Neural crest cell (in vitro differentiated cells): ENCODE data around the gene CDK5RAP2. TPM values are rescaled to one million over a fixed set of nuclear protein-coding genes. Genes with fewer than 3 reads are reported as not detected.

Experiments used
- DNase-seq: peaks from one replicate; pipeline ENCODE4 v3.0.0; 2021; ENCODE audit warnings: low read depth, mixed read lengths, low spot score
- H3K27ac Mint-ChIP-seq: one replicate; pipeline ENCODE4 v1.8.0; 2021; ENCODE audit warnings: mild to moderate bottlenecking, mixed read lengths; ENCODE audit not compliant: unreplicated experiment
- H3K27me3 Mint-ChIP-seq: 2 replicates; pipeline ENCODE4 v1.8.0; 2021; ENCODE audit warnings: low read depth, mild to moderate bottlenecking, mixed read lengths
- H3K36me3 Mint-ChIP-seq: 2 replicates; pipeline ENCODE4 v1.8.0; 2021; ENCODE audit warnings: low read depth, mild to moderate bottlenecking, mixed read lengths
- H3K4me1 Mint-ChIP-seq: 2 replicates; pipeline ENCODE4 v1.8.0; 2021; ENCODE audit warnings: mixed read lengths
- H3K4me3 Mint-ChIP-seq: one replicate; pipeline ENCODE4 v1.8.0; 2021; ENCODE audit warnings: mild to moderate bottlenecking, mixed read lengths
- H3K9me3 Mint-ChIP-seq: 2 replicates; pipeline ENCODE4 v1.8.0; 2021; ENCODE audit warnings: mixed read lengths
- total RNA-seq: library from RNA; stranded (reverse); gene quantifications from 2 replicates; pipeline ENCODE4 v1.2.1, GENCODE V29; 2021
- TF ChIP-seq, protein P1 (sequence below): fragments of 200-600 bp; sonication (generic); conservative IDR thresholded peaks from 2 replicates; pipeline ENCODE4 v1.5.0; 2021; ENCODE audit warnings: antibody characterized with exemption, mild to moderate bottlenecking

CDK5RAP2 gene
- total RNA-seq, 1 donor from 2014 or later, result 116 TPM

DNA sequence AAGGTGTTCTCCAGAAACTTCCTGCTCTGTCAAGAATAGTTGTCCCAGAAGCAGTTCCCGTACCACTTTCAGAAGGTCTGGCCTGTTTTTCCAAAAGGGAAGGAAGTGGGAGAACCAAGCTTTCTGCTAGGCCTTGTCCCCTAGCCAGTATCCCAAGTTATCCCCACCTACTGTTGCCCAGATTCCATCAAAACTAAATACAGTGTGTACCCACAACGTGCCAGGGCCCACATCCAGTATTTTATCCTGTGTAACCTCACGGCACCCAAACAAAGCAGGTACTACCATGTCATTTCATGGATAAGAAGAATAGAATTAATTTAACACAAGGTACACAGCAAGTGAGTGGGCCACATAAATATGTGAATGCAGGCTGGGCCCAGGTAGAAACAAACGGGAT is 126.2 kb downstream of the CDK5RAP2 start:
- Mint-ChIP-seq H3K9me3 (no peaks in the 10 kb centered on the region), H3K36me3 (peaks cover 25% of the 10 kb centered on the region), H3K27ac (no peak overlapping the region), H3K4me1 (no peaks in the 10 kb centered on the region), H3K4me3 (no peak overlapping the region), H3K27me3 (no peaks in the 10 kb centered on the region)
- no peak for DNase-seq
- TF ChIP-seq, protein P1, sequence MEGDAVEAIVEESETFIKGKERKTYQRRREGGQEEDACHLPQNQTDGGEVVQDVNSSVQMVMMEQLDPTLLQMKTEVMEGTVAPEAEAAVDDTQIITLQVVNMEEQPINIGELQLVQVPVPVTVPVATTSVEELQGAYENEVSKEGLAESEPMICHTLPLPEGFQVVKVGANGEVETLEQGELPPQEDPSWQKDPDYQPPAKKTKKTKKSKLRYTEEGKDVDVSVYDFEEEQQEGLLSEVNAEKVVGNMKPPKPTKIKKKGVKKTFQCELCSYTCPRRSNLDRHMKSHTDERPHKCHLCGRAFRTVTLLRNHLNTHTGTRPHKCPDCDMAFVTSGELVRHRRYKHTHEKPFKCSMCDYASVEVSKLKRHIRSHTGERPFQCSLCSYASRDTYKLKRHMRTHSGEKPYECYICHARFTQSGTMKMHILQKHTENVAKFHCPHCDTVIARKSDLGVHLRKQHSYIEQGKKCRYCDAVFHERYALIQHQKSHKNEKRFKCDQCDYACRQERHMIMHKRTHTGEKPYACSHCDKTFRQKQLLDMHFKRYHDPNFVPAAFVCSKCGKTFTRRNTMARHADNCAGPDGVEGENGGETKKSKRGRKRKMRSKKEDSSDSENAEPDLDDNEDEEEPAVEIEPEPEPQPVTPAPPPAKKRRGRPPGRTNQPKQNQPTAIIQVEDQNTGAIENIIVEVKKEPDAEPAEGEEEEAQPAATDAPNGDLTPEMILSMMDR, result no peak

DNA sequence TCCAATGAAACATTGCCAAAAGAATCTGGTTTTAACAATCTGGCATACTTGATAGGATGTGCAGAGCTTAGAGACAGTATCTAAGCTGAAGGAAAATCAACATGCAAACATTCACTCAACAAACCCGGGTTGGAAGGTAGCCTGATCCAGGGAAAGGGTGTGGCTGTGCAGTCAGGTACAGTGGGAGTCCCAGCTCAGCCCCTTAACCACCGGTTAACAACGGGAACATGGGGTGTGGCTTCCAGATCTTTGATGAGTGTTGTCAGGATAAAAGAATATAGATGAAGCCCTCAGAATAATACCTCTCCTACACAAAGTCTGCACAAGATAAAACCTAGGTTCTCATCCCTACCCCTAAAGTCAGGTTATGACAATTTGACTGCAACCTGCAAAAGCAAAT is 127.3 kb downstream of the CDK5RAP2 start:
- Mint-ChIP-seq H3K36me3 (peaks cover 36% of the 10 kb centered on the region), H3K27me3 (no peaks in the 10 kb centered on the region), H3K9me3 (no peaks in the 10 kb centered on the region), H3K4me1 (no peaks in the 10 kb centered on the region), H3K4me3 (no peak overlapping the region), H3K27ac (no peak overlapping the region)
- TF ChIP-seq, protein P1, result no peak
- DNase-seq, result no peak

DNA sequence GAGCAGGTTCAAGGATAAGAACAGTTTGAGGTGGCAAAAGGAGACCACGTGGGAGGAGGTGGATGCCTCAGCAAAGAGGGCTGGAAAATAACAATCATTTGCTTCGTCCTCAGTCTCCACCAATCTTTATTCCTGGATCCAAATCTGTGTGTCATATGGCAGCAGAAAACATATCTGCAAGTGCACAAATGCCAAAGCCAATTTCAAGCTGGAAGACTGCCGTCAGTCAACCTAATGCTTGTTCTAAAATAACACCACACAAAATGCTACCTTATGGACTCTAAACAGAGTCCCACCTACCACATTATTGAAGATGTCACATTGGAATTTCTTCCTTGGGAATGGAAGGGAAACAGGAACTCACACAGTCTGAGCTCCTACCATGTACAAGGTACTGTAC is 129.1 kb downstream of the CDK5RAP2 start:
- Mint-ChIP-seq H3K27me3 (no peaks in the 10 kb centered on the region), H3K4me1 (peaks cover 5% of the 10 kb centered on the region), H3K27ac (no peak overlapping the region), H3K9me3 (no peaks in the 10 kb centered on the region), H3K36me3 (peaks cover 34% of the 10 kb centered on the region), H3K4me3 (no peak overlapping the region)
- DNase-seq, result no peak
- TF ChIP-seq, protein P1, result no peak

DNA sequence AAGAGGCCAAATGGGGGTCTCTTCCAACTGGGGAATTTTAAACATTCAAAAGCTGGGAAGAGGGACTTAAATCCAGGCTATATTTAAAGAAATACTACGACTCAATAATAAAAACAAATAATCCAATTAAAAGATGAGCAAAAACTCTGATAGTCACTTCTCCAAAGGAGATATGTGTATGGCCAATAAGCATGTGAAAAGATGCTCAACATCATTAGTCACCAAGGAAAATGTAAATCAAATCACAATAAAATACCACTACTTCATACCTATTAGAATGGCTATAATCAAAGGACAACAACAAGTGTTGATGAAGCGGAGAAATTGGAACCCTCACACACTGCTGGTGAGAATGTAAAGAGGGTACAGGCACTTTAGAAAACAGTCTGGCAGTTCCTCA is 130.4 kb downstream of the CDK5RAP2 start:
- H3K9me3 Mint-ChIP-seq, result no peaks in the 10 kb centered on the region
- H3K4me3 Mint-ChIP-seq, result no peak overlapping the region
- H3K27me3 Mint-ChIP-seq, result no peaks in the 10 kb centered on the region
- TF ChIP-seq, protein P1, result no peak
- DNase-seq, result no peak
- H3K27ac Mint-ChIP-seq, result no peak overlapping the region
- peaks cover 5% of the 10 kb centered on the region for H3K4me1 Mint-ChIP-seq
- peaks cover 26% of the 10 kb centered on the region for H3K36me3 Mint-ChIP-seq

DNA sequence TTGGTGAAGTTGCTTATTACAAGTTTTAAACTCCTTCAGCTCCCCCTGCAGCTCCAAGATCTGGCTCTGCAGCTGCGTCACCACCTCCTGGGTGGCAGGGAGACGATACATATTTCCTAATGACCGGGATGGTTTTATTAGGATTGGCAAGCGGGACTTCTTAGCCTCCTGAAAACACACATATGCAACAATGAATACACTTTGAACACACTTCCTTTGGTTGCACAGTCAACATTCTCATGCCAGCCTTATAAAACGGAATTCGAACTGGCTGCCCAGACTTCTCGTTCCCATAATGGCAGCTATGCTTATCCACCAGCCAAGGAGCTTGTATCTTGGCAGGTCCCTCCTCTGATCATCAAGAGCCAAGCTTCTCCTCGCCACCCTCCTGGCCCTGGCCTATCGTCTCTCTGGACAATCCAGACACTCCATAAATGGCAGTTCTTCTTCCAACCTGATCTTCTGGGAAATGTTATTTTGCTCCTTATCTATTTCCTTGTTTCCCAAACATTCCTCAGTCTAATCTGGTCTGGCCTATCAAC is 131.9 kb downstream of the CDK5RAP2 start:
- DNase-seq, result no peak
- peaks cover 25% of the 10 kb centered on the region for H3K36me3 Mint-ChIP-seq
- TF ChIP-seq, protein P1, result no peak
- peaks cover 5% of the 10 kb centered on the region for H3K4me1 Mint-ChIP-seq
- no peak overlapping the region for H3K27ac Mint-ChIP-seq
- no peaks in the 10 kb centered on the region for H3K27me3 Mint-ChIP-seq
- H3K4me3 Mint-ChIP-seq, result no peak overlapping the region
- H3K9me3 Mint-ChIP-seq, result no peaks in the 10 kb centered on the region

DNA sequence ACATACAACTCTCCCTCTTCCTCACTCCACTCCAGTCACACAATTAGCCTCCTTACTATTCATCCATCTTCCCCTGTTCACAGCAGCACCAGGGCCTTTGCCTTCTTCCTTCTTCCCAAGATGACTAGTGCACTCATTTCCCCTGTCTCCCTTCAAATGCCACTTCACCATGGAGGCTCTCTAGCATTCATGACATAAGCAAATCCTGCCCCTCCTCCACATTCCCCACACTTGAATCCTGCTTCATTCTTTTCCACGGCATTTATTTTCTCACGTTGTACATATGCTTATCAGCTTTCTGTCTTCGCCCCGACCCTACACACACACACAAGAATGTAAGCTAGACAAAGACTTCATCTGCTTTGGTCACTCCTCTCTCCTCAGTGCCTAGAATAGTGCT is 133.3 kb downstream of the CDK5RAP2 start:
- Mint-ChIP-seq H3K36me3 (peaks cover 25% of the 10 kb centered on the region), H3K4me3 (no peak overlapping the region), H3K4me1 (peaks cover 5% of the 10 kb centered on the region), H3K27ac (no peak overlapping the region), H3K27me3 (no peaks in the 10 kb centered on the region), H3K9me3 (no peaks in the 10 kb centered on the region)
- TF ChIP-seq, protein P1, result no peak
- DNase-seq, result no peak
